CD4-positive, alpha-beta T cell (primary cell): ENCODE results near the gene ZNF736. TPM values are rescaled to one million over a fixed set of nuclear protein-coding genes. Genes with fewer than 3 reads are reported as not detected.

Experiments used
- ATAC-seq: fragments of 200-7000 bp; cut with Tn5 transposase; one replicate; pipeline ENCODE4 v1.10.0; 2022; ENCODE audit warnings: mild to moderate bottlenecking; ENCODE audit not compliant: poor library complexity
- CTCF ChIA-PET: fragments of 350-600 bp; sonication (Branson Sonifier 250); formaldehyde crosslinking; loops from one replicate; lab custom pipeline; 2021; ENCODE audit warnings: antibody characterized with exemption, inconsistent platforms; lab: Charles Lee
- POLR2A ChIA-PET: fragments of 350-600 bp; sonication (Branson Sonifier 250); formaldehyde crosslinking; loops from one replicate; lab custom pipeline; 2021; ENCODE audit warnings: antibody characterized with exemption, inconsistent platforms; lab: Charles Lee
- DNase-seq, 14 experiments: peaks; one replicate each; pipeline ENCODE4 v3.0.0-alpha.2; 2013 to 2020; ENCODE audit warnings: mixed read lengths in 2 of 14
- H3K27ac ChIP-seq, 2 donors: one replicate each; pipeline versions ENCODE4 v1.5.1 to v1.7.0; 2013; ENCODE audit warnings: low read length in 2 of 2, low read depth in 1 of 2, mild to moderate bottlenecking in 1 of 2
- H3K27me3 ChIP-seq, 2 experiments: 1 replicate in 1 of 2; 2 replicates in 1 of 2; pipeline versions ENCODE4 v1.6.1 to v1.7.0; 2013; ENCODE audit warnings: low read length in 2 of 2, control low read depth in 1 of 2, mild to moderate bottlenecking in 1 of 2, moderate library complexity in 1 of 2; ENCODE audit not compliant: insufficient read depth in 2 of 2, control insufficient read depth in 1 of 2
- H3K36me3 ChIP-seq: one replicate; pipeline ENCODE4 v1.6.1; 2013; ENCODE audit warnings: low read length, control low read depth; ENCODE audit not compliant: insufficient read depth
- H3K4me1 ChIP-seq: one replicate; pipeline ENCODE4 v1.6.1; 2013; ENCODE audit warnings: low read length, control low read depth; ENCODE audit not compliant: insufficient read depth
- H3K4me3 ChIP-seq: one replicate; pipeline ENCODE4 v1.5.1; 2013; ENCODE audit warnings: mild to moderate bottlenecking, low read length, moderate library complexity
- H3K9me3 ChIP-seq, 2 experiments: 1 replicate in 1 of 2; 2 replicates in 1 of 2; pipeline versions ENCODE4 v1.6.1 to v1.7.0; 2013; ENCODE audit warnings: low read length in 2 of 2, mild to moderate bottlenecking in 2 of 2, control low read depth in 1 of 2, moderate library complexity in 1 of 2; ENCODE audit not compliant: control insufficient read depth in 1 of 2, insufficient read depth in 1 of 2
- H3K27ac Mint-ChIP-seq: one replicate; pipeline ENCODE4 v1.8.0; 2020; ENCODE audit warnings: mixed read lengths
- H3K27me3 Mint-ChIP-seq: one replicate; pipeline ENCODE4 v1.8.0; 2021; ENCODE audit warnings: mixed read lengths
- H3K36me3 Mint-ChIP-seq: one replicate; pipeline ENCODE4 v1.8.0; 2021; ENCODE audit warnings: low read depth, mixed read lengths
- H3K4me1 Mint-ChIP-seq: one replicate; pipeline ENCODE4 v1.8.0; 2021; ENCODE audit warnings: low read depth, mixed read lengths
- H3K4me3 Mint-ChIP-seq: one replicate; pipeline ENCODE4 v1.8.0; 2020; ENCODE audit warnings: mild to moderate bottlenecking, mixed read lengths
- H3K9me3 Mint-ChIP-seq: one replicate; pipeline ENCODE4 v1.8.0; 2020; ENCODE audit warnings: mixed read lengths
- intact Hi-C, 2 experiments: fragments of 100-400 bp; cut with DNase I in 1 of 2; cut with micrococcal nuclease in 1 of 2; formaldehyde crosslinking; loops; one replicate each; pipeline versions ENCODE4 v1.15.1 to v1.9.0; 2023 to 2025; cut with DNase I, micrococcal nuclease
- polyA plus RNA-seq, 2 donors: library from polyadenylated mRNA; unstranded; fragments of 120-200 nt; gene quantifications; one replicate each; pipeline ENCODE4 v1.2.1, GENCODE V29; 2013
- total RNA-seq, 174 experiments: library from RNA in 2 of 174; stranded (reverse) in 2 of 174; gene quantifications; one replicate each; pipeline ENCODE4 v1.2.3 and lab custom pipeline; 2021 to 2026
- TF ChIP-seq, protein P1 (sequence below): fragments of 200-600 bp; IDR thresholded peaks from one replicate; pipeline ENCODE4 v1.8.0; 2022; ENCODE audit warnings: antibody characterized with exemption, mild to moderate bottlenecking

The ZNF736 gene
- total RNA-seq, result 10 to 100 TPM; 29.9 to 30.8 TPM
- 13.4 TPM for polyA plus RNA-seq (2013, experiment 1 of 2)
- 9.6 TPM for polyA plus RNA-seq (2013, experiment 2 of 2)
- total RNA-seq (lab: John Stamatoyannopoulos, UW), result 25.3 to 107 (median 59.3) reads per million in 172 experiments

DNA sequence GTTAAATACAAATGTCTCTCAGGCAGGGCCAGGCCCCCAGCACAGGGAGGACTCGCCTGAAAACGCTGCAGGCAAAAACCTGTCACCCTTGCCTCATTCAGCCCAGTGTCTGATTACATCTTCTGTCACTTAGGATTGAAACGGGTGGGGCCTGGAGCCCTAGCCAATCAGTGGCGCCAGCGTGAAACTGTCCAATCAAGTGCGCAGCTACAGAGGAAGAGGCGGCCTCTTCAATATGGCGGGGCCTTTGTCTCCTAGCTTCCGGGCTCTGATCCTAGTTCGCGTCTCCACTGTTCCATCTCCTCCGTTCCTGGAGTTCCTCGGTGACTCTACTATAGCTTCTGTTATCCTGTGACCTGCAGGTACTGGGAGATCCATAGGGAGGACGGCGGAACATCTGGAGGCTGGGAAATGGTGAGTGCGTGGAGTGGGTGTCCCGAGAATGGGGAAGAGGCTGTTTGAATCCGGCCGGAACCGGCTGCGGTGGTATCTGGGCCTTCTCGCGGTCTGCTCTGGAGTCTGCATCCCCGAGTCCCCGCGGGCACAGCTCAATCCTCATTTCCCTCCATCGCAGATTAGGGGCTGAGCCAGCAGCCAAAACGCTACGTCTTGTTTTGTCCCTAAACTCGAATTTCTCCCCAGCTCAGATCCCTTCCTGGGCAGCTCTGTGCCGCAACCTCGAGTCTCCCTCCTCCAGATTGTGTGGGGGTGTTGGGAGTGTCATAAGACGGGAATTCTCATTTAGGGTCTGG, at the start of gene ZNF736:
TSS of gene ZNF736 (plus strand) at position 222 of the 752 bp plus-strand sequence. CDS start at position 412, 190 bp downstream.
- DNase-seq (peak; percentile 76 to 95 (median 82)), ATAC-seq (peak; percentile 100)
- Mint-ChIP-seq H3K9me3 (no peaks in the 10 kb centered on the region), H3K4me1 (peaks cover 33% of the 10 kb centered on the region), H3K4me3 (peak within 1 kb of the TSS; percentile 96), H3K27ac (peak within 1 kb of the TSS; percentile 93), H3K27me3 (no peaks in the 10 kb centered on the region), H3K36me3 (peaks cover 38% of the 10 kb centered on the region)
- no peaks in the 10 kb centered on the region for H3K27me3 ChIP-seq
- H3K36me3 ChIP-seq, result peaks cover 3% of the 10 kb centered on the region
- peak within 1 kb of the TSS in 1 of 2 donors; percentile 84 for H3K27ac ChIP-seq
- ChIA-PET CTCF (no interaction called here), POLR2A (interaction anchor here (0.6 to 3.3 kb wide), 12 partner anchors 22 to 1060 kb away, joined by 3 to 25 read pairs (median 7); partner anchors contain the start of genes ERV3-1, ZNF107, ZNF138 and ZNF273)
- no peaks in the 10 kb centered on the region for H3K9me3 ChIP-seq
- H3K4me1 ChIP-seq, result peaks cover 23% of the 10 kb centered on the region
- peak within 1 kb of the TSS; percentile 99 for H3K4me3 ChIP-seq
- TF ChIP-seq, protein P1, sequence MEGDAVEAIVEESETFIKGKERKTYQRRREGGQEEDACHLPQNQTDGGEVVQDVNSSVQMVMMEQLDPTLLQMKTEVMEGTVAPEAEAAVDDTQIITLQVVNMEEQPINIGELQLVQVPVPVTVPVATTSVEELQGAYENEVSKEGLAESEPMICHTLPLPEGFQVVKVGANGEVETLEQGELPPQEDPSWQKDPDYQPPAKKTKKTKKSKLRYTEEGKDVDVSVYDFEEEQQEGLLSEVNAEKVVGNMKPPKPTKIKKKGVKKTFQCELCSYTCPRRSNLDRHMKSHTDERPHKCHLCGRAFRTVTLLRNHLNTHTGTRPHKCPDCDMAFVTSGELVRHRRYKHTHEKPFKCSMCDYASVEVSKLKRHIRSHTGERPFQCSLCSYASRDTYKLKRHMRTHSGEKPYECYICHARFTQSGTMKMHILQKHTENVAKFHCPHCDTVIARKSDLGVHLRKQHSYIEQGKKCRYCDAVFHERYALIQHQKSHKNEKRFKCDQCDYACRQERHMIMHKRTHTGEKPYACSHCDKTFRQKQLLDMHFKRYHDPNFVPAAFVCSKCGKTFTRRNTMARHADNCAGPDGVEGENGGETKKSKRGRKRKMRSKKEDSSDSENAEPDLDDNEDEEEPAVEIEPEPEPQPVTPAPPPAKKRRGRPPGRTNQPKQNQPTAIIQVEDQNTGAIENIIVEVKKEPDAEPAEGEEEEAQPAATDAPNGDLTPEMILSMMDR, result no peak
- intact Hi-C loops, result loop anchor here (2.0 to 10.0 kb wide), 10 partner anchors 33 to 1561 kb away; partner anchors contain the start of genes ERV3-1 (in 1 of the 2), VKORC1L1 (in 1 of the 2), ZNF107 (in 1 of the 2) and ZNF138 (in 1 of the 2)

DNA sequence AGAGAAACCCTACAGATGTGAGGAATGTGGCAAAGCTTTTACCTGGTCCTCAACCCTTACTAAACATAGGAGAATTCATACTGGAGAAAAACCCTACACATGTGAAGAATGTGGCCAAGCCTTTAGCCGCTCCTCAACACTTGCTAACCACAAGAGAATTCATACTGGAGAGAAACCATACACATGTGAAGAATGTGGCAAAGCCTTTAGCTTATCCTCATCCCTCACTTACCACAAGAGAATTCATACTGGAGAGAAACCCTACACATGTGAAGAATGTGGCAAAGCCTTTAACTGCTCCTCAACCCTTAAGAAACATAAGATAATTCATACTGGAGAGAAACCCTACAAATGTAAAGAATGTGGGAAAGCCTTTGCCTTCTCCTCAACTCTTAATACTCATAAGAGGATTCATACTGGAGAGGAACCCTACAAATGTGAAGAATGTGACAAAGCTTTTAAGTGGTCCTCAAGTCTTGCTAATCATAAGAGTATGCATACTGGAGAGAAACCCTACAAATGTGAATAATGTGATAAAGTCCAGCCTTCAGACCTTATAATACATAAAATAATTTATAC, 47.3 kb upstream of the ZNF736 start:
- Mint-ChIP-seq H3K27me3 (no peaks in the 10 kb centered on the region), H3K4me1 (no peaks in the 10 kb centered on the region), H3K4me3 (no peak overlapping the region), H3K9me3 (peaks cover 24% of the 10 kb centered on the region), H3K27ac (no peak overlapping the region), H3K36me3 (peaks cover 18% of the 10 kb centered on the region)
- Histone ChIP-seq H3K36me3 (no peaks in the 10 kb centered on the region), H3K27ac (no peak overlapping the region), H3K4me3 (no peak overlapping the region), H3K27me3 (no peaks in the 10 kb centered on the region), H3K4me1 (no peaks in the 10 kb centered on the region), H3K9me3 (peaks cover 11 to 49% of the 10 kb centered on the region in 2 experiments)
- ChIA-PET POLR2A (no interaction called here), CTCF (no interaction called here)
- no peak for DNase-seq
- intact Hi-C loops, result no loop called here
- ATAC-seq, result no peak
- TF ChIP-seq, protein P1, result no peak

DNA sequence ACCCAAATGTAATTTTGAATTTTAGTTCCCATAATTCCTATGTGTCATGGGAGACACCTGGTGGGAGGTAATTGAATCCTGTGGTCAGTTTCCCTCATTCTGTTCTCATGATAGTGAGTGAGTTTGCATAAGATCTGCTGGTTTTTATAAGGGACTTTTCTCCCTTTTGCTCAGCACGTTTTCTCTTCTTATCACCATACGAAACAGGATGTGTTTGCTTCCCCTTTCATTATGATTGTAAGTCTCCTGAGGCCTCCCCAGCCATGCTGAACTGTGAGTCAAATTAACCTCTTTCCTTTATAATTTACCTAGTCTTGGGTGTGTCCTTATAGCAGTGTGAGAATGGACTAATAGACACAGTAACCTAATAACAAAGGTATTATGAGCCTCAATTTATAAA, 36.1 kb upstream of the ZNF736 start:
- no peak overlapping the region for H3K4me3 Mint-ChIP-seq
- no peak overlapping the region for H3K27ac Mint-ChIP-seq
- H3K27me3 ChIP-seq, result no peaks in the 10 kb centered on the region
- ATAC-seq, result no peak
- H3K9me3 ChIP-seq, result peaks cover 0 to 8% of the 10 kb centered on the region in 2 experiments
- ChIA-PET CTCF (no interaction called here), POLR2A (no interaction called here)
- H3K4me1 Mint-ChIP-seq, result no peaks in the 10 kb centered on the region
- H3K9me3 Mint-ChIP-seq, result peaks cover 12% of the 10 kb centered on the region
- no peaks in the 10 kb centered on the region for H3K4me1 ChIP-seq
- H3K27ac ChIP-seq, result no peak overlapping the region
- H3K4me3 ChIP-seq, result no peak overlapping the region
- intact Hi-C loops, result no loop called here
- no peaks in the 10 kb centered on the region for H3K27me3 Mint-ChIP-seq
- no peaks in the 10 kb centered on the region for H3K36me3 ChIP-seq
- no peak for DNase-seq
- TF ChIP-seq, protein P1, result no peak
- no peaks in the 10 kb centered on the region for H3K36me3 Mint-ChIP-seq
